Measurements from ENCODE around the gene GALNT18. TPM values are rescaled to one million over a fixed set of nuclear protein-coding genes. Genes with fewer than 3 reads are reported as not detected.

Gene GALNT18
- total and polyA plus RNA-seq, 8 donors = 2.0 to 8.9 (median 4.7) TPM

DNA sequence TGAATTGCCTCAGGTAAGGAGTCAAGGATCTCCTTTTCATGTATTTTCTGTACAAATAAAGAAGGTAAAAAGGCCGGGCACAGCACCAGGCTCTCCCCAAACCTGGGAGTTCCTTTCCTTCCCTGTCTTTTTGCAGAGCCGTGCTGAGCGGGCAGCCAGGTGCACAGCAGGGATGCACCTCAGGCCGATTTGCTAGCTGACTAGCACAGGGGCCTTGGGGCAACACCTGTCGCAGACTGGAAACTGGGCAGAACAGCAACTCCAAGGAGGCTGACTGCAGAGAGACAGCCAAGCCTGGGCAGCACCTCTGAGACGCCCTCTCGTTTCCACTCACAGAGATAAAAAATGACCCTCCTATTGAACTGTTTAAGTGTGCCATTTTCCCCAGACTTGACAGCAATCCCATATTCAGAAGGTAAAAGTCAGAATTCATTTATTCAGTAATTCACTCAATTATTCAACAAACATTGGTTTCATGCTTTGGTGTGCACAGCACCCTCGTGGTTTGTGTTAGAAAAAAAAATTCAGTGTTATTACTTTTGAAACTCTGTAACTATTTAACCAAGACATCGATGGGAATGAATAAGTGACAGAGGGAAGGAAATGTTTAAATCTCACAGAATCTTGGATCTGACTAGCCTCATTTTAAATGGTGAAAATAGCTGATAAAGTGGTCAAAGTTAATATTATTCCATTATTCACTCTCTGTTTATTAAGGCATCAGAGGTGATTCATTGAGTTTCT, 120.9 kb downstream of the GALNT18 start:
- ATAC-seq (peak in 3 of 4 donors; percentile 18 to 71 (median 53)), FAIRE-seq (no peak), DNase-seq (no peak)
- H3K4me1 ChIP-seq = peaks cover 0 to 6% (median 5%) of the 10 kb centered on the region in 3 donors
- peak overlapping the region in 2 of 4 donors; percentile 40 to 55 for H3K27ac ChIP-seq
- 41 to 48% methylated on average over 9 of the region's 9 CpGs for WGBS, 2 donors
- H3K27me3 ChIP-seq = no peaks in the 10 kb centered on the region
- no peak for TF ChIP-seq CTCF (IDR thresholded peaks at IDR 0.05)
- H3K9me3 ChIP-seq = no peaks in the 10 kb centered on the region
- H3K36me3 ChIP-seq = no peaks in the 10 kb centered on the region
- intact Hi-C loops (cut with DNase I) = no loop called here
- no peak overlapping the region for H3K4me3 ChIP-seq

- no peak overlapping the region for H3K4me3 ChIP-seq
- no peak overlapping the region for H3K27ac ChIP-seq
- ATAC-seq (no peak), DNase-seq (no peak), FAIRE-seq (no peak)
- H3K36me3 ChIP-seq = no peaks in the 10 kb centered on the region
- H3K27me3 ChIP-seq = no peaks in the 10 kb centered on the region
- 93 to 100% methylated on average over 2 of the region's 2 CpGs for WGBS, 2 donors
- H3K9me3 ChIP-seq = no peaks in the 10 kb centered on the region
- H3K4me1 ChIP-seq = peaks cover 0 to 6% (median 5%) of the 10 kb centered on the region in 3 donors
- TF ChIP-seq CTCF (IDR thresholded peaks at IDR 0.05) = no peak
- intact Hi-C loops (cut with DNase I) = no loop called here
These were observed 122.5 kb downstream of the GALNT18 start for GRCh38 chr11:11499300-11499699.

- peaks cover 0 to 6% (median 5%) of the 10 kb centered on the region in 3 donors for H3K4me1 ChIP-seq
- intact Hi-C loops (cut with DNase I) = no loop called here
- H3K4me3 ChIP-seq = no peak overlapping the region
- no peak for FAIRE-seq
- no peak for DNase-seq
- no peaks in the 10 kb centered on the region for H3K27me3 ChIP-seq
- no peak for TF ChIP-seq CTCF (IDR thresholded peaks at IDR 0.05)
- H3K27ac ChIP-seq = no peak overlapping the region
- H3K9me3 ChIP-seq = no peaks in the 10 kb centered on the region
- no peaks in the 10 kb centered on the region for H3K36me3 ChIP-seq
- ATAC-seq = no peak
- 65 to 83% methylated on average over 3 of the region's 3 CpGs for WGBS, 2 donors
These were observed 123.6 kb downstream of the GALNT18 start for GRCh38 chr11:11498195-11498594.

DNA sequence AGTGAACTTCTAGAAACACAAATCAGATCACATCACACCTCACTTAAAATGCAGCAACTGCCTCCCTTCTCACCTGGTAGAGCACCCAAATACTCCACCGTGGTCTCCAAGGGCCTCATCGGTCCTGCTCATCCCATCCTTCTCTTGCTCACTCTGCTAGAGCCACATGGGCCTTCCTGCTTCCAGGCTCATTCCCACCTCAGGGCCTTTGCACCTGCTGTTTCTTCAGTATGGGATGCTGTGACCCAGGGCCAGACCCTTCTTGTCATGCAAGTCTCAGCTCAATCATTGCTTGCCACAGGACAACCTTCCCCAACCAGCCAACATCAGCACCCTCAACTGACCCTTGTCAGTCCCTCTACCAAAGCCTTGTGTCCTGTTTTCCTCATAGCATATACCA, 124.9 kb downstream of the GALNT18 start:
- no peak for TF ChIP-seq CTCF (IDR thresholded peaks at IDR 0.05)
- Histone ChIP-seq H3K4me3 (no peak overlapping the region), H3K9me3 (no peaks in the 10 kb centered on the region), H3K4me1 (peaks cover 0 to 6% (median 3%) of the 10 kb centered on the region in 3 donors), H3K36me3 (no peaks in the 10 kb centered on the region), H3K27ac (no peak overlapping the region), H3K27me3 (no peaks in the 10 kb centered on the region)
- WGBS, 2 donors = 91 to 100% methylated on average over 2 of the region's 2 CpGs
- FAIRE-seq (no peak), ATAC-seq (no peak), DNase-seq (no peak)
- intact Hi-C loops (cut with DNase I) = no loop called here

GRCh38 chr11:11494348-11494747, 127.5 kb downstream of the GALNT18 start:
- no peak for TF ChIP-seq CTCF (IDR thresholded peaks at IDR 0.05)
- Histone ChIP-seq H3K36me3 (no peaks in the 10 kb centered on the region), H3K27me3 (no peaks in the 10 kb centered on the region), H3K4me3 (no peak overlapping the region), H3K4me1 (no peaks in the 10 kb centered on the region), H3K9me3 (no peaks in the 10 kb centered on the region), H3K27ac (no peak overlapping the region)
- FAIRE-seq (no peak), ATAC-seq (no peak), DNase-seq (no peak)
- WGBS, 2 donors = 82 to 88% methylated on average over 2 of the region's 2 CpGs
- intact Hi-C loops (cut with DNase I) = no loop called here

Data from pancreas (tissue), 10 donors.